OCI-LY3 (cell line): Measurements from ENCODE around the gene SH3GLB1.

ENCODE experiments used
- CTCF ChIP-seq: fragments of 200-600, 300-600 bp; sonication (generic); IDR thresholded peaks from 2 replicates; pipeline ENCODE4 v1.5.1; 2014; ENCODE audit warnings: antibody characterized with exemption, low read length, low read depth
- EZH2phosphoT487 ChIP-seq: fragments of 200-600 bp; shearing (Covaris generic); IDR thresholded peaks from 2 replicates; pipeline ENCODE4 v1.6.1; 2018; ENCODE audit warnings: antibody characterized with exemption, mixed run types, low read depth

- TF ChIP-seq EZH2phosphoT487 (no peak), CTCF (no peak)
These were observed 54.2 kb downstream of the SH3GLB1 start for GRCh38 chr1:86758570-86758969.
